Pancreas (tissue), 10 donors: Measurements from ENCODE around the gene CIB4. TPM values are rescaled to one million over a fixed set of nuclear protein-coding genes. Genes with fewer than 3 reads are reported as not detected.

ENCODE experiments used
- ATAC-seq, 4 donors: fragments of 200-7000 bp; cut with Tn5 transposase; one replicate each; pipeline versions ENCODE4 v1.8.0 to v1.9.1; 2020; ENCODE audit warnings: mild to moderate bottlenecking in 4 of 4, moderate library complexity in 4 of 4
- DNase-seq, 6 donors: peaks; one replicate each; pipeline ENCODE4 v3.0.0-alpha.2; 2020
- FAIRE-seq: peaks from 2 replicates; lab custom pipeline; 2012; peaks lifted over from hg19 to GRCh38; lab: Jason Lieb, UNC
- H3K27ac ChIP-seq, 4 donors: fragments of 200-600 bp; sonication (generic); 1 replicate in 3 of 4; 2 replicates in 1 of 4; pipeline versions ENCODE4 v1.5.0 to v1.8.0; 2020
- H3K27me3 ChIP-seq, 4 donors: fragments of 200-600 bp; one replicate each; pipeline ENCODE4 v1.8.0; 2021
- H3K36me3 ChIP-seq, 3 donors: fragments of 200-600 bp; sonication (generic) in 1 of 3; one replicate each; pipeline versions ENCODE4 v1.5.0 to v1.8.0; 2020 to 2021
- H3K4me1 ChIP-seq, 3 donors: fragments of 200-600 bp; one replicate each; pipeline ENCODE4 v1.8.0; 2021
- H3K4me3 ChIP-seq, 4 donors: fragments of 200-600 bp; sonication (generic) in 2 of 4; one replicate each; pipeline versions ENCODE4 v1.5.0 to v1.8.0; 2020 to 2021
- H3K9me3 ChIP-seq, 4 donors: fragments of 200-600 bp; one replicate each; pipeline ENCODE4 v1.8.0; 2021
- WGBS, 2 donors: extraction: QIAGEN DNeasy Blood & Tissue Kit; methylation state at CpG; one replicate each; pipeline ENCODE4 v1.1.7; 2013; 5-methylcytosine and 5-hydroxymethylcytosine counted together
- intact Hi-C, 3 donors: fragments of 100-400 bp; cut with DNase I; formaldehyde crosslinking; loops; one replicate each; pipeline versions ENCODE4 v1.11.1 to v1.14.2; 2022
- polyA plus RNA-seq, 2 donors: library from polyadenylated mRNA; stranded (reverse); fragments of 200-250 nt; gene quantifications; one replicate each; pipeline ENCODE4 v1.2.3, GENCODE V29; 2013
- total RNA-seq, 6 donors: library from RNA; stranded (reverse); fragmentation: NEBNext Ultra II Directional in 4 of 6; extraction: Animal tissue kit (Norgen Biotek cat#: 25700) in 4 of 6; gene quantifications; one replicate each; pipeline versions ENCODE4 v1.2.1 to v1.2.4, GENCODE V29; 2021 to 2023
- TF ChIP-seq, protein P1 (sequence below), 4 donors: fragments of 200-600 bp; sonication (generic) in 3 of 4; IDR thresholded peaks; one replicate each; pipeline versions ENCODE4 v1.5.0 to v1.8.0; 2021; ENCODE audit warnings: antibody characterized with exemption in 4 of 4
- donor health status: healthy with polysubstance abuse.
- donor health status: DM: no; HTN: no; CAD: no; lungs with moderate emphysema.
- donor health status: DM: no; HTN: no; CAD: no.
- donor health status: control.
- donor health status: control.
- donor health status: Bipolar disorder and iron deficiency.
- donor health status: DM: yes; HTN: yes; CAD: no.
- donor health status: DM: no; HTN: no; CAD: no.
- donor health status: DM: no; HTN: no; CAD: no.
- donor health status: DM: yes; HTN: yes; CAD: no.

The CIB4 gene
- total and polyA plus RNA-seq, 8 donors = 0.19 to 0.62 (median 0.31) TPM; not detected in 3

- Histone ChIP-seq H3K4me3 (no peak overlapping the region), H3K36me3 (no peaks in the 10 kb centered on the region), H3K27ac (no peak overlapping the region), H3K27me3 (no peaks in the 10 kb centered on the region), H3K9me3 (no peaks in the 10 kb centered on the region), H3K4me1 (no peaks in the 10 kb centered on the region)
- DNase-seq (peak in 2 of 6 donors; percentile 29 to 32), ATAC-seq (no peak), FAIRE-seq (no peak)
- intact Hi-C loops = no loop called here
- TF ChIP-seq, protein P1, sequence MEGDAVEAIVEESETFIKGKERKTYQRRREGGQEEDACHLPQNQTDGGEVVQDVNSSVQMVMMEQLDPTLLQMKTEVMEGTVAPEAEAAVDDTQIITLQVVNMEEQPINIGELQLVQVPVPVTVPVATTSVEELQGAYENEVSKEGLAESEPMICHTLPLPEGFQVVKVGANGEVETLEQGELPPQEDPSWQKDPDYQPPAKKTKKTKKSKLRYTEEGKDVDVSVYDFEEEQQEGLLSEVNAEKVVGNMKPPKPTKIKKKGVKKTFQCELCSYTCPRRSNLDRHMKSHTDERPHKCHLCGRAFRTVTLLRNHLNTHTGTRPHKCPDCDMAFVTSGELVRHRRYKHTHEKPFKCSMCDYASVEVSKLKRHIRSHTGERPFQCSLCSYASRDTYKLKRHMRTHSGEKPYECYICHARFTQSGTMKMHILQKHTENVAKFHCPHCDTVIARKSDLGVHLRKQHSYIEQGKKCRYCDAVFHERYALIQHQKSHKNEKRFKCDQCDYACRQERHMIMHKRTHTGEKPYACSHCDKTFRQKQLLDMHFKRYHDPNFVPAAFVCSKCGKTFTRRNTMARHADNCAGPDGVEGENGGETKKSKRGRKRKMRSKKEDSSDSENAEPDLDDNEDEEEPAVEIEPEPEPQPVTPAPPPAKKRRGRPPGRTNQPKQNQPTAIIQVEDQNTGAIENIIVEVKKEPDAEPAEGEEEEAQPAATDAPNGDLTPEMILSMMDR (IDR thresholded peaks at IDR 0.05) = no peak
- WGBS, 2 donors = 87 to 88% methylated on average over 12 of the region's 12 CpGs
Observed at GRCh38 chr2:26591619-26592505, 49.3 kb downstream of the CIB4 start.

- H3K36me3 ChIP-seq = no peaks in the 10 kb centered on the region
- no peak overlapping the region for H3K27ac ChIP-seq
- WGBS, 2 donors = 76% methylated on average over 11 of the region's 11 CpGs
- no peaks in the 10 kb centered on the region for H3K4me1 ChIP-seq
- H3K4me3 ChIP-seq = no peak overlapping the region
- DNase-seq (peak in 1 of 6 donors; percentile 23), ATAC-seq (no peak), FAIRE-seq (no peak)
- TF ChIP-seq, protein P1 (IDR thresholded peaks at IDR 0.05) = no peak
- no peaks in the 10 kb centered on the region for H3K27me3 ChIP-seq
- intact Hi-C loops = no loop called here
- H3K9me3 ChIP-seq = no peaks in the 10 kb centered on the region
Observed at GRCh38 chr2:26590980-26591618, 50.1 kb downstream of the CIB4 start.

GRCh38 chr2:26590508-26590907 lies 50.7 kb downstream of the CIB4 start:
- Histone ChIP-seq H3K9me3 (no peaks in the 10 kb centered on the region), H3K4me3 (no peak overlapping the region), H3K27me3 (no peaks in the 10 kb centered on the region), H3K27ac (no peak overlapping the region), H3K36me3 (no peaks in the 10 kb centered on the region), H3K4me1 (no peaks in the 10 kb centered on the region)
- intact Hi-C loops = no loop called here
- no peak for FAIRE-seq
- peak in 1 of 6 donors; percentile 13 for DNase-seq
- 68 to 69% methylated on average over 6 of the region's 6 CpGs for WGBS, 2 donors
- TF ChIP-seq, protein P1 (IDR thresholded peaks at IDR 0.05) = no peak
- ATAC-seq = no peak

- Histone ChIP-seq H3K4me3 (no peak overlapping the region), H3K36me3 (no peaks in the 10 kb centered on the region), H3K27me3 (no peaks in the 10 kb centered on the region), H3K4me1 (no peaks in the 10 kb centered on the region), H3K9me3 (no peaks in the 10 kb centered on the region), H3K27ac (no peak overlapping the region)
- intact Hi-C loops = no loop called here
- FAIRE-seq (no peak), DNase-seq (peak in 1 of 6 donors; percentile 42), ATAC-seq (no peak)
- WGBS, 2 donors = 66 to 71% methylated on average over 5 to 6 of the region's 6 CpGs
- TF ChIP-seq, protein P1 (IDR thresholded peaks at IDR 0.05) = no peak
Observed at GRCh38 chr2:26588576-26588975, 52.6 kb downstream of the CIB4 start.
